Esophagus squamous epithelium (tissue), 5 donors: ENCODE results near the gene SSC4D. TPM values are rescaled to one million over a fixed set of nuclear protein-coding genes. Genes with fewer than 3 reads are reported as not detected.
"Not testable (repeated sequence)": the region's sequence is repeated elsewhere in the genome, so short reads cannot be mapped to it uniquely, and the experiment has no call there.

Experiments used
- DNase-seq: peaks from one replicate; lab custom pipeline; 2025; lab: John Stamatoyannopoulos, UW
- H3K27ac ChIP-seq, 4 donors: fragments of 200-600 bp; sonication (generic); one replicate each; pipeline ENCODE4 v1.5.1; 2016 to 2019; ENCODE audit warnings: mild to moderate bottlenecking in 1 of 4
- H3K27me3 ChIP-seq, 4 donors: fragments of 200-600 bp; sonication (generic); 1 replicate in 3 of 4; 2 replicates in 1 of 4; pipeline versions ENCODE4 v1.5.1 to v1.6.0; 2017 to 2021; ENCODE audit warnings: antibody characterized with exemption in 1 of 4
- H3K36me3 ChIP-seq, 3 donors: fragments of 200-600 bp; sonication (generic); one replicate each; pipeline ENCODE4 v1.5.1; 2016 to 2019
- H3K4me1 ChIP-seq, 3 donors: fragments of 200-600 bp; sonication (generic); one replicate each; pipeline ENCODE4 v1.5.1; 2017 to 2019
- H3K4me3 ChIP-seq, 4 donors: fragments of 200-600 bp; sonication (generic); 1 replicate in 3 of 4; 2 replicates in 1 of 4; pipeline ENCODE4 v1.5.1; 2016 to 2019; ENCODE audit warnings: mild to moderate bottlenecking in 2 of 4, moderate library complexity in 1 of 4
- H3K9me3 ChIP-seq, 3 donors: fragments of 200-600 bp; sonication (generic); one replicate each; pipeline ENCODE4 v1.5.1; 2016 to 2019
- CTCF ChIP-seq, 6 experiments: fragments of 450-650 bp in 4 of 6; fragments of 200-600 bp in 2 of 6; sonication (generic) in 2 of 6; IDR thresholded peaks; one replicate each; pipeline ENCODE4 v1.5.1; 2016 to 2019; ENCODE audit warnings: antibody characterized with exemption in 6 of 6, mild to moderate bottlenecking in 4 of 6, moderate library complexity in 4 of 6
- POLR2A ChIP-seq, 4 donors: fragments of 450-650 bp; IDR thresholded peaks; one replicate each; pipeline ENCODE4 v1.6.1; 2017; ENCODE audit warnings: antibody characterized with exemption in 4 of 4, mild to moderate bottlenecking in 4 of 4, moderate library complexity in 3 of 4
- WGBS, 2 donors: methylation state at CpG; one replicate each; pipeline ENCODE4 v1.1.5; 2018; 5-methylcytosine and 5-hydroxymethylcytosine counted together
- intact Hi-C: fragments of 100-400 bp; cut with DNase I; formaldehyde crosslinking; loops from one replicate; pipeline ENCODE4 v1.15.0; 2022
- total RNA-seq, 4 donors: library from RNA; depleted of rRNA; stranded (reverse); fragments of >200 nt; gene quantifications; one replicate each; pipeline ENCODE4 v1.1.0, GENCODE V29; 2016
- donor health status: DM: yes; HTN: yes; CAD: no.

SSC4D gene
- total RNA-seq, 4 donors from 2014 or later, result 0.48 TPM; not detected in 3

DNA sequence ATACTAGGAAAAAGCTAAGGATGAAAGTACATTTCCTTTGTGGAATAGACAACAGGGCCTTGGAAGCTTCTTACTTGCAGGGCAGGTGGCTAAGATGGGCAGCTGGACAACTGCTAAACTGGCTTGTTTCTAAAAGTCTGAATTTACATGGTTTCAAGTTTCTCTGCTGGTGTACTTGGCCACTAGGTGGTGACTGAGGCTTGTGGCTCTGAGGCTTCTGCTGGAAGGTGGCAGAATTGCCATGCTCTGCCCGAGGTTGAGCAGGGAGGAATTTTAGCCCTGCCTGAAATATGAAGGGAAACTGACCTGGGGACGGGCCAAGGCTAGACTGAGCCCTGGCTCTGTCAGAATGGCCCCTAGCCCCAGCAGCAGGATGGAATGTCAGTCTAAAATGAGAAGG, 28.4 kb upstream of the SSC4D start:
- TF ChIP-seq CTCF (IDR thresholded peaks at IDR 0.05), result peak; percentile 34 to 78 (median 48)
- intact Hi-C loops, H3K9me3 ChIP-seq, H3K4me1 ChIP-seq, H3K36me3 ChIP-seq, H3K27me3 ChIP-seq, H3K4me3 ChIP-seq: not testable (repeated sequence)
- peak; percentile 12 for DNase-seq
- H3K27ac ChIP-seq, result peak overlapping the region; percentile 5 to 83 (median 72)
- WGBS, 2 donors, result 0 to 22% methylated on average over 2 of the region's 2 CpGs

DNA sequence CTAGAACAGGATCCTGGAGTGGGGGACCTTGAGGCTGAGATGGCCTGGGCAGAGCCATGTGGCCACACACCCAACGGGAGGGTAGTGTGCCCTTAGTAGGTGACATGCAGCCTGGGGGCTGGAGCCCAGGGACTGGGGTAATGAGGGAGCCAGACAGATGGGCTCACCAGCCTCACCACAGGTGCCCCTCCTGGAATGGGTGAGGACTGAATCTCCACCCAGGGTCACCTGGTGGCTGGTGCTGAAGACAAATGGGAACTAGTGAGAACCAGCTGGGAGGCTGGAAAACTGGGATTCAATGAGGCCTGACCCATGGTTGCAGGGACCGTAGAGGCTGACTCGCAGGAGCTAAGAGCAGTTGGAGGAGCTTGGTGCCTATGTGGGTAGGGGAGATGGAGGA, 21.3 kb upstream of the SSC4D start:
- Histone ChIP-seq H3K27me3 (no peaks in the 10 kb centered on the region), H3K36me3 (no peaks in the 10 kb centered on the region), H3K4me1 (no peaks in the 10 kb centered on the region), H3K9me3 (no peaks in the 10 kb centered on the region), H3K27ac (no peak overlapping the region), H3K4me3 (no peak overlapping the region)
- no peak for DNase-seq
- intact Hi-C loops, result no loop called here
- no peak for TF ChIP-seq POLR2A (IDR thresholded peaks at IDR 0.05)
- TF ChIP-seq CTCF (IDR thresholded peaks at IDR 0.05), result no peak
- 91 to 100% methylated on average over 3 of the region's 3 CpGs for WGBS, 2 donors

DNA sequence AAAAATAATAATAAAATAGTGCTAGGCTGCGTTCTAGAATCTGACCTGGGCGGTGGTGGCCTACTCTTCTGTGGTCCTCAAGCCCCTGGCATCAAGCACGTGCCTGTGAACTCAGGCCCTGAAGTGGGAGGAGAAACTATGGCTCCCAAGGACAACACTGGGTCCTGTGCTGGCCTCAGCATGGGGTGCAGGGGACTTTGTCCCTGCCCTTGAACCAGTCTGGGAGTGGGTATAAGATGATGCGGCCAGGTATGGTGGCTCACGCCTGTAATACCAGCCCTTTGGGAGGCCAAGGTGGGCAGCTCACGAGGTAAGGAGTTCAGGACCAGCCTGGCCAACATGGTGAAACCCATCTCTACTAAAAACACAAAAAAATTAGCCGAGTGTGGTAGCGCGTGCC, 20.7 kb upstream of the SSC4D start:
- Histone ChIP-seq H3K36me3 (no peaks in the 10 kb centered on the region), H3K9me3 (no peaks in the 10 kb centered on the region), H3K27me3 (no peaks in the 10 kb centered on the region), H3K4me3 (no peak overlapping the region), H3K4me1 (no peaks in the 10 kb centered on the region), H3K27ac (no peak overlapping the region)
- DNase-seq, result no peak
- intact Hi-C loops, result no loop called here
- 89 to 93% methylated on average over 6 to 8 of the region's 9 CpGs for WGBS, 2 donors
- TF ChIP-seq CTCF (IDR thresholded peaks at IDR 0.05) (no peak), POLR2A (IDR thresholded peaks at IDR 0.05) (no peak)

GRCh38 chr7:76428868-76429805, 19.6 kb upstream of the SSC4D start:
- Histone ChIP-seq H3K4me1 (peaks cover 0 to 6% (median under 1%) of the 10 kb centered on the region in 3 donors), H3K4me3 (no peak overlapping the region), H3K27me3 (no peaks in the 10 kb centered on the region), H3K27ac (no peak overlapping the region), H3K36me3 (no peaks in the 10 kb centered on the region), H3K9me3 (no peaks in the 10 kb centered on the region)
- intact Hi-C loops, result no loop called here
- TF ChIP-seq CTCF (IDR thresholded peaks at IDR 0.05), result no peak
- TF ChIP-seq POLR2A (IDR thresholded peaks at IDR 0.05), result no peak
- WGBS, 2 donors, result 84 to 89% methylated on average over 1 to 7 of the region's 18 CpGs
- no peak for DNase-seq

- no peak for DNase-seq
Observed at GRCh38 chr7:76428149-76428823, 18.8 kb upstream of the SSC4D start.

More at GRCh38 chr7:76428149-76428823, 18.8 kb upstream of the SSC4D start:
- 84 to 89% methylated on average over 13 of the region's 13 CpGs for WGBS, 2 donors
- H3K4me1 ChIP-seq, result peaks cover 0 to 15% (median 5%) of the 10 kb centered on the region in 3 donors
- no peaks in the 10 kb centered on the region for H3K36me3 ChIP-seq
- no peak overlapping the region for H3K27ac ChIP-seq
- H3K9me3 ChIP-seq, result no peaks in the 10 kb centered on the region
- intact Hi-C loops, result no loop called here
- no peaks in the 10 kb centered on the region for H3K27me3 ChIP-seq
- no peak overlapping the region for H3K4me3 ChIP-seq
- TF ChIP-seq CTCF (IDR thresholded peaks at IDR 0.05) (no peak), POLR2A (IDR thresholded peaks at IDR 0.05) (no peak)
